Stimulated activated CD4-positive, alpha-beta T cell treated with anti-CD3 and anti-CD28 coated beads, Interleukin-15, amount 100 ng/mL, for 48 hours (primary cell): ENCODE data around the gene RPS6KL1.
A peak's percentile ranks its signal among the peaks of the same experiment; 100 is the strongest.

Source experiments
- DNase-seq, 2 donors: peaks; one replicate each; pipeline ENCODE4 v3.0.0-alpha.2; 2020; ENCODE audit warnings: low read depth in 2 of 2

Gene RPS6KL1

DNA sequence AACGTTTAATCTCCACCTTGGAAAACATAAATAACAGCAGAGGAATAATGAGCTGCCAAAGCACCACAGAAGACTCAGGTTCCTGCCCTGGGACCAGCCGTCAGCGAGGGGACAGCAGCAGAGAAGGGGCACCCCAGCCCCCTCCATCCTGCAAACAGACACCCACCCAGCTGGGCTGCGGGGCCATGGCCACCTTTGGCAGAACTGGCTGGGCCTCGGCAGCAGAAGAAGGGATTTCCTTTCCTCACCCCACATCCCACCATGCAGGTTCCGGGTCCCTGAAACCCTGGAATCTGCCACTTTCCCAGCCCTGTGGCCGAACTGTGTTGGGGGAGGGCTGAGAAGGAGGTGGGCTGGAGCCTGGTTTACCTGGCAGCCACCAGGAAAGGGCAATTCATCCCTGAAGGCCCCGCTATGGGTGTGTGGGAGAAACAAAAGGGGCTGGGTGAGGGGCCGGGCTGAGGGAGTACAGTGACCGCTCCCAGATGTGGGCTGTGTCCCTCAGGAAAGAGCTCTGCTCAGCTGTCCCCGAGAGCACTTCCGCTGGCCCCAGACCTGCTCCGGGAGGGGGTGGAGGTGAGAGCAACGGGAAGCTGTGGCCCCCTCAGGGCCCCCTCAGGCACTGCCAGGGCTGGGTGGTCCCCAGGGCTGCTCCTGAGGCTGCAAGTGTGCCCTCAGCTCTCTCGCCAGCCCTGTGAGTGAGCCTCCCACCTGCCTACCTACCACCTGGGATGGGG lies 28.6 kb upstream of the RPS6KL1 start:
- DNase-seq: no peak

- DNase-seq: no peak
These were observed 27.9 kb upstream of the RPS6KL1 start for GRCh38 chr14:74950795-74951442.

DNA sequence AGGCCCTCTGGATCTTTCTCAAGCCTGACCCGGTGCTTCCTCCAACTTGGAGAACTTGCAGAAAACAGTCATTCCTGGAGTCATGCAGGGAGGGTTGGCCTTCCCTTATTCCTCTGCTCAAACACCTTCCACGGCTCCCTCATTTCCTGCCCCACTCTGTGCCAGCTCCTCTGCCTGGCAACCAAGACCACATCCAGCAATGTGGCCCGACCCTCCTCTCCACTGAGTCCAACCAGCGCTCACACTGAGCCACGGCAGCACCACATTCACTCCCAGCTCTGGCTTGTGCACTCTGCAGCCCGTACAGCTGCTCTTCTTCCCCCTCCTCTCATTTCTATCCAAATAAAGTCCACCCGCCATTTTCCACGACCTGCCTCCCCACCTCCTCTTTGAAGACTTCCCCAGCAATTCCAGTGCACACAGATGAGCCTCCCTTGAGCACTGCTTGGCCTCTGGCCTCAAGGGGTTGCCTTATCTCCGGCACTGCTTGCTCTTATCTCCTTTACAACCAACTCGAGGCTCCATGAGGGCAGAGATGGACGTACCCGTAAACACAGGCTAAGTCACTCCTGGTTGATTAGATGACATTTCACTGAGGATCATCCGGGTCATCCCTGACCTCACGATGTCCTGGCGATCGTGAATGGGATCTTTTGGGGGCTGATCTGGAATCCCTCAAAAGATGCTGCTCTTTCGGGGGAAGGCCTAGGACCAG lies 27.0 kb upstream of the RPS6KL1 start:
- no peak for DNase-seq

DNA sequence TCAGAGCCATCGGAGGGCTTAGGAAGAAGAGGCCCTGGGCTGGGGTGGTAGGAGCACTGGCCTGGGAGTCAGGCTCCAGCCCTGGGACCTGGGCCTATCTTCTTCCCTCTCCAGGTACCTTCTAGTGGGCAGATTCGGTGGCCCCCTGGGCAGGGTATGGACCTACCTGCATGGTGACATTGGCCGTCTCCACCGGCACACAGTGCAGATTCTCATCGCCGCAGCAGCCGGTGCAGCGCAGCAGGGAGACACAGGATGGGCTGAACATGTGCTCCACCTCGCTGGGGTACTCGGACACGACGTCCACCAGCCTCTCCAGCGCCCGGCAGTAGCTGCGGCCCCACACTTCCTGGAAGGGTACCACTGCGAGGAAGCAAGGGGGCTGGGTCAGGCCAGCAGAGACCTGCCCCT lies 26.1 kb upstream of the RPS6KL1 start:
- no peak for DNase-seq

DNA sequence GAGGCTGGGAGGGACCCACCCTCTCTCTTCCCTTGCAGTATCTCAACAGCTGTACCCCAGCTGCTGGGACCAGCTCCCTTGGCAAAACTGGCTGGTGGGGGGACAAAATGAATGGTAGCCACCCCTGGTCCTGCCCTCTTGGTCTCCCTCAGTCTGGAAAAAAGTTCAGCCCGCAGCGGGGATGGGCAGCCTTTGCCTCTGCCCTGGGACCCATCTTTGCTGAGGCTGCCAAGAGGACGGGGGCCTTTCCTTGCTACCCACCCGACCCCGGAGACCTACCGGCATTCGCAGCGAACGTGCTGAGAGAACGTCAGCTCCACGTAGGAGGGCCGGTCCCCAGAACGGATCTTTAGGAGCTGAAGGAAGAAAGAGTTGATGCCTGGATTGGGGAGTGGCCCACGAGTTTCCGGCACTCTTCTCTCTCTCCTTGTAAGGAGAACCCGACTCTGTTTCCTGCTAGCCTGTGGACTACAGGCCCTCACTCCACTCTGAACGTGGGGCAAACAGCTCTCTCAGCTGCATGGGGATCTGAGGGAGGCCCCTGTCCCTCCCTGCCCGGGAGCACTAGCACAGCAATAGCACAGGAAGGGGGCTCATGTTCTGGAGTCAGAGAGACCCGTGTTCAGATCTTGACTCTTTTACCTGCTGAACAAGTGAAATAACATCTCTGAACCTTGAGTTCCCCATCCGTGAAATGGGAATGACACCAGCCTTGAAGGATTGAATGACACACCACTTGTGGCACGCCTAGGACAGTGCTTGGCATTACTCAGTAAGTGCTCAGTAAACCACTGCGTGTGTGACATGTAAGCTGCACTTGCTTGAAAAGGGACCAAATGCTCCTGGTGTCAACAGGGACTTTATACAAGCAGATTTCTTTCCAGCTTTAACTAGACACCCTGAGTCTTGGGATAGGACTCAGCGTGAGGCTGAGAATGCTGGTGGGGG lies 25.4 kb upstream of the RPS6KL1 start:
- DNase-seq: no peak

DNA sequence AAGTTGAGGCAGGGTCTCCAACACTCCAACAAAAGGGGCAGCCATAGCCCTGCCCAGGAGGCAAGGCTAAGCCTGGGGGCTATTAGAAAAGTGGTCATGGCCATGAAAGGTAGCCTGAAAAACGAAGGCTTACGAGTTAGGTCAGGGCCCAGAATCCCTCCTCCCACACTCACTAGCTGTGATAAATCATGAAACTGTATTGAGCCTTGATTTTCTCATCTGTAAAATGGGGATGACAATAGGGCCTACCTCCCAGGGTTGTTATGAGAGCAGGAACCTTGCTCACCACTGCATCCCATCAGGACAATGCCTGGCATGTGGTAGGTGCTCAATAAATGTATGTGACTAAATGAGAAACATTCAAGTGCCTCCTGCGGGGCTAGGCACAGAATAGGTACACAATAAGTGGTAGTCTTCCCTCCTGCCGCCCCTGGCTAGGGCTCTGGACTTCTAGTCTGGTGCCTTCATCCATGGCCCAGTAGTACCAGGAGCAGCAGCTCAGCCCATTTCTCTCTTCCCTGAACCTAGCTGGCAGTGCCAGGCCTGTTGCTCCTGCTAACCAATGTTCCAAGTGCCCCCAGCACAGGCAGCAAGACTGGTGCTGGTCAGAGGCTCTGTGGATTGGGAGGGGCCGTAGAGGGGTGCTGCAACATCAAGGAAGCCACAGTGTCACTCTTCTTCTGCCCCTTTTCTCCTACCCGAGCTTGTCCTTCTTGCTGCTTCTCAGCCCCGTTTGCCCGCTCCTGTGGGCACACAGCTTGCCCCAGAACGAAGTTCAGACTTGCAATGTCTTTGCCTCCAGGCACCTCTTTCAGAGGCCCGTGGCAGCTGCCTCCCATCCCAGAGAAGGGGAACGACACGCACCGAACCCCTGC lies 24.5 kb upstream of the RPS6KL1 start:
- no peak for DNase-seq

GRCh38 chr14:74946659-74947281 lies 23.7 kb upstream of the RPS6KL1 start:
- no peak for DNase-seq

DNA sequence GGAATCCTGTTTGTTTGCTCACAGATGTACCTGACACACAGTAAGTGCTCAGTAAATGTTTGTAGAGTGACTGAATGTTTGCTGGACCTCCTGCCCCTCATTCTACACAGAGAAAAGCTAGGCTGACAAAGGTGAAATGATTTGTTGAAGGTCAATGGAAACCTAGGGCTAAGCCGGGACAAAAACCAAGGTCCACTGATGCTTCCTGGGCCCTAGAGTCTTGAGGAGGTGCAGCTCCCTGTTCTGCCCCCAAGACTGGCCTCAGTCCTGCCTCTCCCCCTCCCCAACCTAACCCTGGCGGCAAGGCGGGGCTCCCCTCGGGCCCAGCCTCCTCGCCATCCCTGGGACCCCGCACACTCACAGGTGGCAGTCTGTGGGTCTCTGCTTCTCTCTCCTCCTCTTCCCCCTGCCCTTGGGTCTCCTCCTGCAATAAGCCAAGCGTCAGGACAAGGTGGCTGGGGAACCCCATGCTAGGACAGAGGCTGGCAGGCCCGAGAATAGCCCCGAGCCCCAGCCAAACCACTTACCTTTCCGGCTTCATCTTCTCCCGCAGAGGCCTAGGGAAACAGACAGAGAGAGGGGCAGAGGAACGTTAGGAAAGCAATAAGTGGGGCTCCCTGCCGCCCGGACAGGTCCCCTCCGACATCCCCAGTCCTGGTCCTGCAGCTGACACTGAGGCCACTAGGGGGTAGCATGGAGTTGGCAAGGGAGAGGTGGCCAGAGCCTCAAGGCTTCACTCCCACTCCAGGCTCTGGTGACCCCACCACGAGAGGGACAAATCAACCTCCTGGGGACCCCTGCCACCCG lies 23.0 kb upstream of the RPS6KL1 start:
- DNase-seq: peak; percentile 47 to 74

DNA sequence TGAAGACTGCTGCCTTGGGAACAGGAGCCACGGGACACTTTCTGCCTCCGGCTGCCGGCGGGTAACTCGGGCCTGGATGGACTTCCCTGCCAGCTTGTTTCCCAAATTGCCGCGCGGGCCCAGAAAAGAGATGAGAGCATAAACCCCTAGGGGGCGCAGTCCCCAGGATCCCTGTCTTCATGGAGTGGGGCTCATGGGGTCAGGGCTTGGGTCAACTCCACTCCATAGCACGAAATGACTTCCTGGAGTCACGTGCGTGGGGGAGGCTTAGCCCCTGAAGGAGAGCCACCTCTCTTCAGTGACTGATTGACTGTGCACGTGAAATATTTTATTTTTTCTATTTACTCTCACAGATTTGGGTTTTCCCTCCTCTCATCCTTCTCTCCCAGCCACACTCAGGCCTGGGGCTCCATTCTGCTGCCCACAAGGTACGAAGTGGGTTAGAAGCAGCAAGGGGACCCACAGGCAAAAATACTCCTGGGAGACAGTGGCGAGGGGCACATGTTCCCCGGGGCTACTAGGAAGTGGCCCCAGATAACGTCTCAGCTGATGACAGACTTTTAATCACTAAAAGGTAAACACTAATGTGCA lies 22.3 kb upstream of the RPS6KL1 start:
- peak in 1 of 2 donors; percentile 30 for DNase-seq

DNA sequence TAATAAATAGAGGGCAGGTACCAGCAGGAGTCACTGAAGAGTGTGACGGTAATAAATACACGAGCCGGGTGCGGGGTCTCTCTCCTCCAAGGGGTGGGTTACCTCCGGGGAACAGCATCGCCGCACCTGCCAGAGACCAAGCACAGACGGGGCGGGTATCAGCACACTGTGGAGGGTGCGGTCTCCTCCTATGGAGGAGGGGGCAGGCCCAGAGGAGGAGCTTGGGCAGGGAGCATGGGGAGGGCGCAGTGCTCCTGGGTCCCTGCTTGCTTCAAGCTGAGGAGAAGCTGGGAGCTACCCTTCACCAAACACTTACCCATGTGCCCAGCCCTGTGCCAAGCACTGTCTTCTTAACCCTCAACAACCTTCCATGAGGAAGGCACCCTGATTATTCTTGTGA lies 19.5 kb upstream of the RPS6KL1 start:
- no peak for DNase-seq

DNA sequence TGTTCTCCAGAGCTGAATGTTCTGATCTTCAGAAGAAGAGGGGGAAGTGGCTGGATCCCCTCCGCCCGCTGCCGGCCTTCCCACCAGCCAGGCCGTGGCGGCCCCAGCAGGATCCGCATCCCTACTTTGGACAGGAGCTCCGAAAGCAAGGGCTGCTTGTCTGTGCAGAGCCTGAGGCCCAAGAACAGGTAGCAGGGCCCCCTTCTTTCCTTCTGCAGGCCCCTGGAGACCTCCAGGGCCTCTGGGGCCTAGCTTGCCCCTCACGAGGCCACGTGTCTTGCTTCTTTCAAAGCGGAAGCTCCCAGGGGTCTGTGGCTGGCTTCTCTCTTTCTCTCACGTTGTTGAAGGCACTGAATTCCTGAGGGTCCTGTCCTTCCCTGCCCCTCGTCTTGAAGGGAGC lies 19.1 kb upstream of the RPS6KL1 start:
- DNase-seq: no peak

GRCh38 chr14:74941676-74942097 lies 18.6 kb upstream of the RPS6KL1 start:
- DNase-seq: peak; percentile 41 to 63

- no peak for DNase-seq
These were observed 18.0 kb upstream of the RPS6KL1 start for GRCh38 chr14:74940956-74941565.

DNA sequence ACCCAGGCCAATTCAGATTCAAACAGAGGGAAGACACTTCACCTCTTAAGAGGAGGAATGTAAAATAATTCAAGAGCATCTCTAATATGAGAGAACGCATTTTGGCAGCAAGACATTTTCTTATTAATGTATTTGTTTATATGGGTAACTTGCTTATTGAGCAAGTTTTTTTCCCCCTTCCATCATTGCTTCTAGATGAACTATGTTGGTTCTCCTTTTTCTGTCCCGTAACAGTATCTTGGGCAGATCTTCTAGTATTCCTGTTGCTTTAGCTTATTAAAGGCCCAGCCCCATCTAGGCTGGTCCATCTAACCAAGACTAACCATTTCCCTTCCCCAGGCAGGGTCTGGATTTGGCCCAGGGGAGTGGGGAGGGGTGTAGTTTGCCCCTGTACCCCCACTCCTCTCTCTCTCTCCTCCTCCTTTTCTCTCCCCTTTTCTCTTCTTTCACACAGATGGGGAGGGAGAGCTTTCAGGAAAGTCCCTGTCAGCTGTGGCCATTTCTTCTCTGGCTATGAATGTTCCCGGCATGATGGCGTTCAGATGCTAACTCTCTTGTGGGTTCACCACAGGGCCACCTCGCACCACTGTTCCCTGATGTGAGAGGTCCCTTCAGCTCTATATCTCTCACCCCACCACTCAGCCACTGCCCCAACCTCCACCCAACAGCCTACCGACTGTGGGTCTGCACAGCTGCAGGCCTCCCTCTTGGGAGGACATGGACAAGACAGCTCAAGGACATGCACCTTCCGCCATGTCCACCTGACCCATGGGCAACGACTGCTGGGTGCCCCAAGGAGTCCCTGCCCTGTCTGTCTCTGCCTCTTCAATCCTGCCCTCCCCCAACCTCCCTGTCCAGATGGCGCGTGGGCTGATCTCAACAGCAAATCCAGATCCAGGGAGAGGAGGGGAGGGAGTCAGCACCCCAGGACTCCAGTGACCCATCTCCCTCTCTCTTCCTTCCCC lies 15.8 kb upstream of the RPS6KL1 start:
- no peak for DNase-seq

DNA sequence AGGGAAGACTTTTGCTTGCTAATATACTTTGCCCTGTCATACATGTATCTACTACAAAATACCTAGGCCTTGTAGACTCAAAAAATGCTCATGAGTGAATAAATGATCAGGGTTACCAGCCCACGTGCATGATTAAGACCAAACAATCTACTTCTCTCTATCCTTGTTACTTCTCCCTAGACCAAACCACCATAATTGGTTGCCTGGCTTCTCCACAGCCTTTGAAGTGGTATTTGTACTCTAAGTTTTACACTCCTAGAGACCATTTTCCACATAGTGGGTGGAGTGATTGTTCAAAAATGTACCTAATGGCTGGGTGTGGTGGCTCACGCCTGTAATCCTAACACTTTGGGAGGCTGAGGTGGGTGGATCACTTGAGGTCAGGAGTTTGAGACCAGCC lies 14.1 kb upstream of the RPS6KL1 start:
- no peak for DNase-seq

DNA sequence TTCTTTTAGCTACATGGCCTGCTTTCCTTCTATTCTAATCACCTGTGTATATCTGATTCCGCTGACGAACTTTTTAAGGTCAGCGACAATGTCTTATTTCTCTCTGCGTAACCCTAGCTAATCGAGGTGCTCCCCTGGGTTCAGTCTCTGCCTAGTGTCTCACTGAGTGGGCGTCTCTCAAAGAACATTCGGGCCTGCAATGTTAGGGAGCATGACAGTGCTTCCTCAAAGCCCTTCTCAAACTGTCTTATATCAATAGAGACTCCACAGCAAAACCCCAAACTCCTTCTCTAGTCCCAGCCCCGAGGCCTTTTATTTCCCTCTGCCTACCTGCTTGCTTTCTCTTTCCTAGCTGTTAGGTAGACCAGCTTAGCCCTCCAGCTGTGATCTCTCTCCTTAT lies 13.7 kb upstream of the RPS6KL1 start:
- no peak for DNase-seq

GRCh38 chr14:74936151-74936550 lies 13.1 kb upstream of the RPS6KL1 start:
- DNase-seq: no peak

DNA sequence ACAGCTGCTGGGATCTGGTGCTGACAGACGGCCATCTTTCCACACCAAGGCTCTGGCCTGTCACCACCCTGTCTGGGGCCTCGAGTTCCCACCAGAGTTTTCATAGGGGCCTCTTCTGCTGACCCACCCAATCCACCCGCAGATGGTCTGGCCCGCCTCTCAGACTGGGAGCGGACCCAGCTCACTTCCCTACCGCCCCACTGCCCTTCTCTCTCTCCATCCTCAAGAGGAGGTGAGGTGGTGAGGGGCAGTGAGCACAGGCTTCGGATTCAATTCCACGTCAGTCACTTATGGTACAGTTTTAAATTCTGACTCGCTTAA lies 12.3 kb upstream of the RPS6KL1 start:
- DNase-seq: no peak
